Measurements from ENCODE around the gene C16orf78.

DNA sequence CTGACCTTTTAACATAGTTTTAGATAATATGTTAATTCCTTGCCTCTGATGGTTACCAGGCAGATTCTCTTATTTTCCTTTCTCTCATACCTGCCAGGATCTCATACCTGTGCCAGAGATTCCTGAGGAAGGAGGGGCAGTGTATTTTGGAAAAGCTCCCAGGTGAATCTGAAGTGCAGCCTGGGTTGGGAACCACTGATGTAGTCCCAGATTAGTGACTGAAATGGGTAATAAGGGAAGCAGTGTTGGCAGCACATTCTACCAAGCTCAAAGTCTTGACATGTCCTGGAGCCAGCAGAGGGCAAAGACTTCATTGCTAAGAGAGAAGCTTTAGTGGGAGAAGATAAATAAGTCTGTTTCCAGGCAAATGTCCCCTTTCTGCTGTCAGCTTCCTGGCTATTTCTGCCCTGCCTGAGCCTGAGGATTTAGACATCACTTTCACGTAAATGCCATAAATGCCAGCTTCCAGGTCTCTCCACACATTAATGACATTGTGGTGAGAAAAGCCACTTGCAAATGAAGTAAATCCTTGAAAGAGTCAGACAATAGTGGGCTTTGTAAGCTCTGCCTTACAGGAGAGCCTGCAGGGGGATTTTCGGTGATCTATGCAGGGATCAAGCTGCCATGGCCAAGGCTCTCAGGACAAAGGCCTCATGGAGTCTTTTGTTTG is 40.9 kb upstream of the C16orf78 start:
- TF ChIP-seq, protein P1, sequence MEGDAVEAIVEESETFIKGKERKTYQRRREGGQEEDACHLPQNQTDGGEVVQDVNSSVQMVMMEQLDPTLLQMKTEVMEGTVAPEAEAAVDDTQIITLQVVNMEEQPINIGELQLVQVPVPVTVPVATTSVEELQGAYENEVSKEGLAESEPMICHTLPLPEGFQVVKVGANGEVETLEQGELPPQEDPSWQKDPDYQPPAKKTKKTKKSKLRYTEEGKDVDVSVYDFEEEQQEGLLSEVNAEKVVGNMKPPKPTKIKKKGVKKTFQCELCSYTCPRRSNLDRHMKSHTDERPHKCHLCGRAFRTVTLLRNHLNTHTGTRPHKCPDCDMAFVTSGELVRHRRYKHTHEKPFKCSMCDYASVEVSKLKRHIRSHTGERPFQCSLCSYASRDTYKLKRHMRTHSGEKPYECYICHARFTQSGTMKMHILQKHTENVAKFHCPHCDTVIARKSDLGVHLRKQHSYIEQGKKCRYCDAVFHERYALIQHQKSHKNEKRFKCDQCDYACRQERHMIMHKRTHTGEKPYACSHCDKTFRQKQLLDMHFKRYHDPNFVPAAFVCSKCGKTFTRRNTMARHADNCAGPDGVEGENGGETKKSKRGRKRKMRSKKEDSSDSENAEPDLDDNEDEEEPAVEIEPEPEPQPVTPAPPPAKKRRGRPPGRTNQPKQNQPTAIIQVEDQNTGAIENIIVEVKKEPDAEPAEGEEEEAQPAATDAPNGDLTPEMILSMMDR (IDR thresholded peaks at IDR 0.05): no peak
- TF ChIP-seq POLR2AphosphoS5 (IDR thresholded peaks at IDR 0.05) (no peak), EP300 (IDR thresholded peaks at IDR 0.05) (no peak), POLR2A (IDR thresholded peaks at IDR 0.05) (no peak)
